HFFc6 (cell line): ENCODE results near the gene NDUFA13. TPM values are rescaled to one million over a fixed set of nuclear protein-coding genes. Genes with fewer than 3 reads are reported as not detected.
A peak's percentile ranks its signal among the peaks of the same experiment; 100 is the strongest.
"Not testable (repeated sequence)": the region's sequence is repeated elsewhere in the genome, so short reads cannot be mapped to it uniquely, and the experiment has no call there.

Source experiments
- DNase-seq: peaks from one replicate; pipeline ENCODE4 v3.0.0-alpha.2; 2018
- H3K27ac Mint-ChIP-seq: 2 replicates; pipeline ENCODE4 v1.8.0; 2020; ENCODE audit warnings: mild to moderate bottlenecking, mixed read lengths
- H3K27me3 Mint-ChIP-seq: 2 replicates; pipeline ENCODE4 v1.8.0; 2021; ENCODE audit warnings: mild to moderate bottlenecking, moderate library complexity, mixed read lengths; ENCODE audit not compliant: insufficient read depth
- H3K36me3 Mint-ChIP-seq: 2 replicates; pipeline ENCODE4 v1.8.0; 2021; ENCODE audit warnings: low read depth, mixed read lengths
- H3K4me1 Mint-ChIP-seq: 2 replicates; pipeline ENCODE4 v1.8.0; 2020; ENCODE audit warnings: low read depth, mixed read lengths
- H3K4me3 Mint-ChIP-seq: 2 replicates; pipeline ENCODE4 v1.8.0; 2020; ENCODE audit warnings: mild to moderate bottlenecking, moderate library complexity, mixed read lengths
- H3K9me3 Mint-ChIP-seq: 2 replicates; pipeline ENCODE4 v1.8.0; 2020; ENCODE audit warnings: mild to moderate bottlenecking, mixed read lengths
- CTCF ChIP-seq: fragments of 200-600 bp; sonication (generic); IDR thresholded peaks from 2 replicates; pipeline ENCODE4 v1.5.0; 2021; ENCODE audit warnings: antibody characterized with exemption, mild to moderate bottlenecking
- long read RNA-seq: library from polyadenylated mRNA; unstranded; transcript quantifications from one replicate; pipeline ENCODE4 v2.0.0, GENCODE V29; 2019
- total RNA-seq, 6 experiments: library from RNA; stranded (reverse); fragmentation: NEBNext Ultra II Directional; extraction: Animal tissue kit (Norgen Biotek cat#: 25700); gene quantifications; 2 replicates in 1 of 6; 3 replicates in 5 of 6; pipeline ENCODE4 v1.2.3, GENCODE V29; 2021

The NDUFA13 gene
- 100 to 1,000 TPM; 266 to 393 (median 323) TPM for total RNA-seq
- long read RNA-seq, transcript NDUFA13-204 (5 exons, 991 nt): major isoform, 265 of 266 reads
- long read RNA-seq, partial matches to known transcripts: 0 of 266 reads
- long read RNA-seq, other reads (novel, unspliced or antisense): 0 of 266 reads

- H3K4me1 Mint-ChIP-seq: no peaks in the 10 kb centered on the region
Measured at GRCh38 chr19:19515642-19516519, at the start of gene NDUFA13. Gene NDUFA13, plus strand, starts transcription at chr19:19516225. Its CDS starts 14 bp downstream, at chr19:19516239.

GRCh38 chr19:19468424-19469050 lies 47.5 kb upstream of the NDUFA13 start:
- Mint-ChIP-seq H3K9me3 (peaks cover 32% of the 10 kb centered on the region), H3K36me3 (peaks cover 53% of the 10 kb centered on the region), H3K4me3 (no peak overlapping the region), H3K4me1 (peaks cover 17% of the 10 kb centered on the region), H3K27ac (no peak overlapping the region), H3K27me3 (no peaks in the 10 kb centered on the region; the same call in none of the 2 replicates)
- DNase-seq: peak; percentile 32
- no peak for TF ChIP-seq CTCF

More at GRCh38 chr19:19515642-19516519, at the start of gene NDUFA13:
- H3K27ac Mint-ChIP-seq: peak within 1 kb of the TSS; percentile 89
- H3K9me3 Mint-ChIP-seq: no peaks in the 10 kb centered on the region
- TF ChIP-seq CTCF: peak; percentile 50; the same call in 1 of the 2 replicates
- H3K4me3 Mint-ChIP-seq: peak within 1 kb of the TSS; percentile 95
- H3K36me3 Mint-ChIP-seq: peaks cover 11% of the 10 kb centered on the region
- DNase-seq: peak; percentile 87
- H3K27me3 Mint-ChIP-seq: peaks cover 4% of the 10 kb centered on the region; the same call in 1 of the 2 replicates

GRCh38 chr19:19470579-19470978 lies 45.4 kb upstream of the NDUFA13 start:
- H3K9me3 Mint-ChIP-seq: peaks cover 28% of the 10 kb centered on the region
- no peak for DNase-seq
- no peak overlapping the region for H3K4me3 Mint-ChIP-seq
- no peak overlapping the region for H3K27ac Mint-ChIP-seq
- H3K4me1 Mint-ChIP-seq: peaks cover 12% of the 10 kb centered on the region
- peaks cover 39% of the 10 kb centered on the region for H3K36me3 Mint-ChIP-seq
- TF ChIP-seq CTCF: no peak
- no peaks in the 10 kb centered on the region; the same call in none of the 2 replicates for H3K27me3 Mint-ChIP-seq

- Mint-ChIP-seq H3K4me1 (peaks cover 17% of the 10 kb centered on the region), H3K4me3 (no peak overlapping the region), H3K27me3 (no peaks in the 10 kb centered on the region; the same call in none of the 2 replicates), H3K36me3 (peaks cover 28% of the 10 kb centered on the region), H3K27ac (no peak overlapping the region), H3K9me3 (peaks cover 22% of the 10 kb centered on the region)
- no peak for DNase-seq
- no peak for TF ChIP-seq CTCF
Measured at GRCh38 chr19:19471682-19472081, 44.3 kb upstream of the NDUFA13 start.

GRCh38 chr19:19472106-19472505 lies 43.9 kb upstream of the NDUFA13 start:
- not testable (repeated sequence) for H3K27me3 Mint-ChIP-seq, DNase-seq, H3K4me3 Mint-ChIP-seq
- peaks cover 18% of the 10 kb centered on the region for H3K9me3 Mint-ChIP-seq
- peaks cover 18% of the 10 kb centered on the region for H3K4me1 Mint-ChIP-seq
- H3K36me3 Mint-ChIP-seq: peaks cover 24% of the 10 kb centered on the region
- H3K27ac Mint-ChIP-seq: peak overlapping the region; percentile 9; the same call in 1 of the 2 replicates
